Endothelial cell of umbilical vein (primary cell): Measurements from ENCODE around the gene SMAP1. TPM values are rescaled to one million over a fixed set of nuclear protein-coding genes. Genes with fewer than 3 reads are reported as not detected.

Source experiments
- BruUV-seq: library from RNA; stranded (reverse); fragments of 400-500 nt; replicated peaks from 2 replicates; lab custom pipeline; 2021; lab: Mats Ljungman, UMichigan
- CTCF ChIA-PET: fragments of 300-600, 350-600 bp; sonication (Branson Sonifier 250); formaldehyde crosslinking; loops from one replicate; lab custom pipeline; 2021; ENCODE audit warnings: antibody characterized with exemption, inconsistent platforms; lab: Charles Lee
- POLR2A ChIA-PET: fragments of 300-600, 350-600 bp; sonication (Branson Sonifier 250); formaldehyde crosslinking; loops from one replicate; lab custom pipeline; 2021; ENCODE audit warnings: antibody characterized with exemption, inconsistent platforms; lab: Charles Lee
- DNase-seq: peaks from one replicate; pipeline ENCODE4 v3.0.0-alpha.2; 2011; ENCODE audit warnings: low read depth, low spot score
- FAIRE-seq: peaks from 2 replicates; lab custom pipeline; 2011; peaks lifted over from hg19 to GRCh38; lab: Jason Lieb, UNC
- H2AFZ ChIP-seq: 2 replicates; pipeline ENCODE4 v1.6.0; 2012; ENCODE audit warnings: low read depth, low read length, control low read depth, inconsistent platforms
- H3K27ac ChIP-seq: 2 replicates; pipeline ENCODE4 v1.5.1; 2011; ENCODE audit warnings: low read depth, mild to moderate bottlenecking, control low read depth, low read length, moderate library complexity; ENCODE audit not compliant: insufficient read depth
- H3K27me3 ChIP-seq, 2 experiments: 2 replicates each; pipeline versions ENCODE4 v1.6.0 to v1.6.1; 2011; ENCODE audit warnings: low read length in 2 of 2, mixed read lengths in 1 of 2; ENCODE audit not compliant: control insufficient read depth in 2 of 2, insufficient read depth in 2 of 2
- H3K36me3 ChIP-seq, 2 experiments: 2 replicates in 1 of 2; 3 replicates in 1 of 2; pipeline ENCODE4 v1.5.1; 2011; ENCODE audit warnings: low read length in 2 of 2, mild to moderate bottlenecking in 1 of 2, moderate library complexity in 1 of 2; ENCODE audit not compliant: control insufficient read depth in 2 of 2, insufficient read depth in 2 of 2; ENCODE audit errors: extremely low read depth in 1 of 2
- H3K4me1 ChIP-seq: 3 replicates; pipeline ENCODE4 v1.5.1; 2011; ENCODE audit warnings: mild to moderate bottlenecking, low read length; ENCODE audit not compliant: control insufficient read depth, insufficient read depth; ENCODE audit errors: extremely low read depth
- H3K4me2 ChIP-seq: 2 replicates; pipeline ENCODE4 v1.6.1; 2011; ENCODE audit warnings: low read length, control low read depth, mixed read lengths; ENCODE audit not compliant: insufficient read depth
- H3K4me3 ChIP-seq, 3 experiments: fragments of 200-600 bp in 1 of 3; sonication (generic), shearing (Covaris generic) in 1 of 3; replicated peaks in 1 of 3; 2 replicates each; pipeline ENCODE4 v1.5.1; 2011 to 2016; ENCODE audit warnings: control low read depth in 3 of 3, low read length in 3 of 3, mild to moderate bottlenecking in 2 of 3, inconsistent platforms in 1 of 3, low read depth in 1 of 3, moderate library complexity in 1 of 3; ENCODE audit not compliant: insufficient read depth in 1 of 3
- H3K79me2 ChIP-seq: 2 replicates; pipeline ENCODE4 v1.6.0; 2012; ENCODE audit warnings: low read length, inconsistent platforms; ENCODE audit not compliant: control insufficient read depth, insufficient read depth
- H3K9ac ChIP-seq: replicated peaks from 2 replicates; pipeline ENCODE3; 2011; ENCODE audit warnings: low read length, control low read depth; ENCODE audit not compliant: insufficient read depth; ENCODE audit errors: extremely low read depth
- H3K9me1 ChIP-seq: replicated peaks from 3 replicates; pipeline ENCODE4 v1.6.0; 2011; ENCODE audit warnings: mild to moderate bottlenecking, low read length; ENCODE audit not compliant: control insufficient read depth, insufficient read depth; ENCODE audit errors: extremely low read depth
- H3K9me3 ChIP-seq: replicated peaks from 2 replicates; pipeline ENCODE4 v1.5.1; 2012; ENCODE audit warnings: low read length, inconsistent platforms; ENCODE audit not compliant: control insufficient read depth, insufficient read depth
- H4K20me1 ChIP-seq: replicated peaks from 2 replicates; pipeline ENCODE3; 2011; ENCODE audit warnings: mild to moderate bottlenecking, low read length; ENCODE audit not compliant: control insufficient read depth, insufficient read depth; ENCODE audit errors: extremely low read depth
- EZH2 ChIP-seq: IDR thresholded peaks from 2 replicates; pipeline ENCODE4 v1.6.1; 2012; ENCODE audit warnings: borderline replicate concordance, low read depth, mild to moderate bottlenecking, moderate library complexity, low read length, inconsistent platforms; ENCODE audit not compliant: severe bottlenecking
- FOS ChIP-seq: IDR thresholded peaks from 2 replicates; pipeline ENCODE4 v1.6.1; 2011; ENCODE audit warnings: mild to moderate bottlenecking, low read length, moderate library complexity, borderline replicate concordance; ENCODE audit not compliant: insufficient read depth
- GATA2 ChIP-seq: IDR thresholded peaks from 2 replicates; pipeline ENCODE4 v1.7.0; 2011; ENCODE audit warnings: low read depth, mild to moderate bottlenecking, moderate library complexity, mixed read lengths, low read length; ENCODE audit not compliant: insufficient read length, insufficient read depth
- JUN ChIP-seq: IDR thresholded peaks from 2 replicates; pipeline ENCODE4 v1.6.1; 2011; ENCODE audit warnings: borderline replicate concordance, low read depth; ENCODE audit not compliant: insufficient read length, insufficient read depth
- MAX ChIP-seq: IDR thresholded peaks from 2 replicates; pipeline ENCODE4 v1.6.1; 2011; ENCODE audit not compliant: insufficient read depth, insufficient read length
- MYC ChIP-seq: IDR thresholded peaks from one replicate; pipeline ENCODE4 v1.6.1; 2011; ENCODE audit warnings: mild to moderate bottlenecking, low read depth, low read length
- POLR2A ChIP-seq: IDR thresholded peaks from 2 replicates; pipeline ENCODE4 v1.6.1; 2012; ENCODE audit warnings: low read depth, mild to moderate bottlenecking, control low read depth, low read length
- POLR2AphosphoS5 ChIP-seq: IDR thresholded peaks from 2 replicates; pipeline ENCODE4 v1.6.1; 2012; ENCODE audit warnings: low read depth, mild to moderate bottlenecking, control low read depth, low read length, moderate library complexity; ENCODE audit not compliant: insufficient read depth
- dilution Hi-C: fragments of 300-500 bp; cut with MboI; formaldehyde crosslinking; loops from one replicate; pipeline ENCODE4 v1.15.0; 2019; ENCODE audit warnings: low sequenced_read_pairs; ENCODE audit not compliant: extremely low pct_ligation_motif_present
- intact Hi-C: fragments of 100-400 bp; cut with micrococcal nuclease; formaldehyde crosslinking; loops from one replicate; pipeline ENCODE4 v1.10.0; 2022
- polyA plus RNA-seq, 4 experiments: library from polyadenylated mRNA; depleted of rRNA in 3 of 4; stranded (reverse) in 3 of 4; unstranded in 1 of 4; fragments of >200 nt; gene quantifications; 2 replicates each; pipeline versions ENCODE4 v1.2.1 to v1.2.3, GENCODE V29; 2011 to 2012; ENCODE audit warnings: missing spikeins in 1 of 4
- total RNA-seq: library from RNA; stranded (reverse); gene quantifications from 2 replicates; pipeline ENCODE4 v1.2.3, GENCODE V29; 2021
- TF ChIP-seq, protein P1 (sequence below), 2 donors: IDR thresholded peaks; 1 replicate in 1 of 2; 2 replicates in 1 of 2; pipeline ENCODE4 v1.5.1; 2011; ENCODE audit warnings: low read length in 2 of 2, mild to moderate bottlenecking in 2 of 2, moderate library complexity in 2 of 2, control low read depth in 1 of 2, inconsistent platforms in 1 of 2, low read depth in 1 of 2; ENCODE audit not compliant: insufficient read depth in 1 of 2; ENCODE audit errors: extremely low read depth in 1 of 2

The SMAP1 gene
- total and polyA plus RNA-seq, 2 donors (not counting 3 experiments of a cell fraction or from before 2014, with no cell fraction given) = 14.6 to 24.6 TPM

GRCh38 chr6:70852667-70853246, 185.1 kb downstream of the SMAP1 start:
- no peak overlapping the region for H2AFZ ChIP-seq
- no peaks in the 10 kb centered on the region for H3K27me3 ChIP-seq
- POLR2A ChIA-PET = no interaction called here
- H4K20me1 ChIP-seq = no peaks in the 10 kb centered on the region
- no peaks in the 10 kb centered on the region for H3K79me2 ChIP-seq
- no TSS peak for BruUV-seq
- TF ChIP-seq MYC = no peak
- TF ChIP-seq MAX = no peak
- TF ChIP-seq, protein P1, sequence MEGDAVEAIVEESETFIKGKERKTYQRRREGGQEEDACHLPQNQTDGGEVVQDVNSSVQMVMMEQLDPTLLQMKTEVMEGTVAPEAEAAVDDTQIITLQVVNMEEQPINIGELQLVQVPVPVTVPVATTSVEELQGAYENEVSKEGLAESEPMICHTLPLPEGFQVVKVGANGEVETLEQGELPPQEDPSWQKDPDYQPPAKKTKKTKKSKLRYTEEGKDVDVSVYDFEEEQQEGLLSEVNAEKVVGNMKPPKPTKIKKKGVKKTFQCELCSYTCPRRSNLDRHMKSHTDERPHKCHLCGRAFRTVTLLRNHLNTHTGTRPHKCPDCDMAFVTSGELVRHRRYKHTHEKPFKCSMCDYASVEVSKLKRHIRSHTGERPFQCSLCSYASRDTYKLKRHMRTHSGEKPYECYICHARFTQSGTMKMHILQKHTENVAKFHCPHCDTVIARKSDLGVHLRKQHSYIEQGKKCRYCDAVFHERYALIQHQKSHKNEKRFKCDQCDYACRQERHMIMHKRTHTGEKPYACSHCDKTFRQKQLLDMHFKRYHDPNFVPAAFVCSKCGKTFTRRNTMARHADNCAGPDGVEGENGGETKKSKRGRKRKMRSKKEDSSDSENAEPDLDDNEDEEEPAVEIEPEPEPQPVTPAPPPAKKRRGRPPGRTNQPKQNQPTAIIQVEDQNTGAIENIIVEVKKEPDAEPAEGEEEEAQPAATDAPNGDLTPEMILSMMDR (IDR thresholded peaks at IDR 0.05; ENCODE audit: extremely low read depth in 1 of 2, insufficient read depth in 1 of 2, low read depth in 1 of 2, low read length in 2 of 2) = no peak
- TF ChIP-seq GATA2 = no peak
- no peak for TF ChIP-seq POLR2AphosphoS5
- no peak for TF ChIP-seq POLR2A
- no peak for TF ChIP-seq EZH2
- no peak for TF ChIP-seq JUN
- TF ChIP-seq FOS = no peak
- FAIRE-seq (no peak), DNase-seq (no peak)
- H3K27ac ChIP-seq = no peak overlapping the region
- CTCF ChIA-PET = no interaction called here
- no peaks in the 10 kb centered on the region for H3K36me3 ChIP-seq
- no peaks in the 10 kb centered on the region for H3K9me3 ChIP-seq
- no peaks in the 10 kb centered on the region for H3K4me1 ChIP-seq
- no peak overlapping the region for H3K4me3 ChIP-seq
- H3K9me1 ChIP-seq = no peaks in the 10 kb centered on the region
- intact Hi-C loops (no loop called here), dilution Hi-C loops (no loop called here)
- H3K4me2 ChIP-seq = no peak overlapping the region
- H3K9ac ChIP-seq = no peak overlapping the region
